Gastroesophageal sphincter (tissue), 3 donors: Measurements from ENCODE around the gene DYRK2.

ENCODE experiments used
- POLR2A ChIP-seq, 2 donors: fragments of 450-650 bp; IDR thresholded peaks; one replicate each; pipeline ENCODE4 v1.6.1; 2017; ENCODE audit warnings: antibody characterized with exemption in 2 of 2, mild to moderate bottlenecking in 2 of 2, moderate library complexity in 1 of 2
- TF ChIP-seq, protein P1 (sequence below), 4 experiments: fragments of 200-600 bp in 2 of 4; fragments of 450-650 bp in 2 of 4; sonication (generic) in 1 of 4; IDR thresholded peaks; one replicate each; pipeline ENCODE4 v1.5.1; 2017 to 2019; ENCODE audit warnings: antibody characterized with exemption in 4 of 4, mild to moderate bottlenecking in 2 of 4, moderate library complexity in 2 of 4

DNA sequence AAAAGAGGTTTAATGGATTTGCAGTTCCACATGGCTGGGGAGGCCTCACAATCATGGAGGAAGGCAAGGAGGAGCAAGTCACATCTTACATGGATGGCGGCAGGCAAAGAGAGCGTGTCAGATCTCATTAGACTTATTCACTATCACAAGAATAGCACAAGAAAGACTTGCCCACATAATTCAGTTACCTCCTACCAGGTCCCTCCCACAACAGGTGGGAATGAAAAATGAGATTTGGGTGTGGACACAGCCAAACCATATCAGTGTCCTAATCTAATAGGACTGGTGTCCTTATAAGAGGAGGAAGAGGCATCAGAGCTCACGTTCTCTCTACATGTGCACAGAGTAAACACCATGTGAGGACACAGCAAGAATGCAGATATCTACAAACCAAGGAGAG is 25.9 kb downstream of the DYRK2 start:
- TF ChIP-seq, protein P1, sequence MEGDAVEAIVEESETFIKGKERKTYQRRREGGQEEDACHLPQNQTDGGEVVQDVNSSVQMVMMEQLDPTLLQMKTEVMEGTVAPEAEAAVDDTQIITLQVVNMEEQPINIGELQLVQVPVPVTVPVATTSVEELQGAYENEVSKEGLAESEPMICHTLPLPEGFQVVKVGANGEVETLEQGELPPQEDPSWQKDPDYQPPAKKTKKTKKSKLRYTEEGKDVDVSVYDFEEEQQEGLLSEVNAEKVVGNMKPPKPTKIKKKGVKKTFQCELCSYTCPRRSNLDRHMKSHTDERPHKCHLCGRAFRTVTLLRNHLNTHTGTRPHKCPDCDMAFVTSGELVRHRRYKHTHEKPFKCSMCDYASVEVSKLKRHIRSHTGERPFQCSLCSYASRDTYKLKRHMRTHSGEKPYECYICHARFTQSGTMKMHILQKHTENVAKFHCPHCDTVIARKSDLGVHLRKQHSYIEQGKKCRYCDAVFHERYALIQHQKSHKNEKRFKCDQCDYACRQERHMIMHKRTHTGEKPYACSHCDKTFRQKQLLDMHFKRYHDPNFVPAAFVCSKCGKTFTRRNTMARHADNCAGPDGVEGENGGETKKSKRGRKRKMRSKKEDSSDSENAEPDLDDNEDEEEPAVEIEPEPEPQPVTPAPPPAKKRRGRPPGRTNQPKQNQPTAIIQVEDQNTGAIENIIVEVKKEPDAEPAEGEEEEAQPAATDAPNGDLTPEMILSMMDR (IDR thresholded peaks at IDR 0.05): no peak
- TF ChIP-seq POLR2A (IDR thresholded peaks at IDR 0.05): no peak
